Astrocyte of the spinal cord (primary cell): ENCODE data around the gene MRPL39.

ENCODE experiments used
- DNase-seq: peaks from one replicate; pipeline ENCODE4 v3.0.0; 2011; ENCODE audit warnings: low read depth, low spot score
- H3K4me3 ChIP-seq: 2 replicates; pipeline ENCODE4 v1.5.1; 2011; ENCODE audit warnings: low read depth, mild to moderate bottlenecking, low read length, moderate library complexity
- in situ Hi-C: cut with HindIII; loops from 2 replicates; pipeline ENCODE4 v1.10.0; 2017; ENCODE audit warnings: low sequenced_read_pairs
- TF ChIP-seq, protein P1 (sequence below): IDR thresholded peaks from 2 replicates; pipeline ENCODE4 v1.5.1; 2012; ENCODE audit warnings: low read depth, mild to moderate bottlenecking, low read length, inconsistent platforms

The MRPL39 gene

DNA sequence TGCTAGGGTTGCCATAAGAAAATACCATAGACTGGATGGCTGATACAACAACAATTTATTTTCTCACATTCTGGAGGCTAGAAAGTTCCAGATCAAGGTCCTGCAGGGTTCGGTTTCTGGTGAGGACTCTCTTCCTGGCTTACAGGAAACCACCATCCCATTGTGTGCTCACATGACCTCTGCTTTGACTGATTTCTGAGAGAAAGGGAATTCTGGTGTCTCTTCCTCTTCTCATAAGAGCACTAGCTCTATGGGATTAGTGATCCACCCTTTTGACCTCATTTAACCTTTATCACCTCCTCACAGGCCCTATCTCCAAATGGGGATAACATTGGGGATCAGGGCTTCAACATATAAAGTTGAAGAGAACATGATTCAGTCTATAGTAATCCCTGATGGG, 47.5 kb downstream of the MRPL39 start:
- TF ChIP-seq, protein P1, sequence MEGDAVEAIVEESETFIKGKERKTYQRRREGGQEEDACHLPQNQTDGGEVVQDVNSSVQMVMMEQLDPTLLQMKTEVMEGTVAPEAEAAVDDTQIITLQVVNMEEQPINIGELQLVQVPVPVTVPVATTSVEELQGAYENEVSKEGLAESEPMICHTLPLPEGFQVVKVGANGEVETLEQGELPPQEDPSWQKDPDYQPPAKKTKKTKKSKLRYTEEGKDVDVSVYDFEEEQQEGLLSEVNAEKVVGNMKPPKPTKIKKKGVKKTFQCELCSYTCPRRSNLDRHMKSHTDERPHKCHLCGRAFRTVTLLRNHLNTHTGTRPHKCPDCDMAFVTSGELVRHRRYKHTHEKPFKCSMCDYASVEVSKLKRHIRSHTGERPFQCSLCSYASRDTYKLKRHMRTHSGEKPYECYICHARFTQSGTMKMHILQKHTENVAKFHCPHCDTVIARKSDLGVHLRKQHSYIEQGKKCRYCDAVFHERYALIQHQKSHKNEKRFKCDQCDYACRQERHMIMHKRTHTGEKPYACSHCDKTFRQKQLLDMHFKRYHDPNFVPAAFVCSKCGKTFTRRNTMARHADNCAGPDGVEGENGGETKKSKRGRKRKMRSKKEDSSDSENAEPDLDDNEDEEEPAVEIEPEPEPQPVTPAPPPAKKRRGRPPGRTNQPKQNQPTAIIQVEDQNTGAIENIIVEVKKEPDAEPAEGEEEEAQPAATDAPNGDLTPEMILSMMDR, result no peak
- H3K4me3 ChIP-seq, result no peak overlapping the region
- in situ Hi-C loops, result no loop called here
- DNase-seq, result no peak

DNA sequence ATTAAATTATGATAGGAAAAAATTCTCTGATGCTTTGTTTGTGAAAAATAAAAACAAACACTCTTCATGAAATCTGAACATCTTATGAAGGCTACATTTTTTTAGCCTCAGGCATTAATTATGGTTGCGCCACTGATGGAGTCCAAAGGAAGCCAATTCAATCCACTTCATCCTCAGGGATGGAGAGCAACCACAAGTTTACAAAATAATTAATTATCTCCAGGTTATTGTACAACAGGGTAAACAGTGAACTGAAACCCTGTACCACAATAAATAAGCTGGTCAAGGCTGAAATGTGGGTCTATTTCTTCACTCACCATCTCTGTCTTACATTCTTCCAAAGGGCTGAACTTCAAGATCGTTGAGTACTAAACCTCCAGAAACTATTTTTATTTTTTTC, 49.2 kb downstream of the MRPL39 start:
- in situ Hi-C loops, result no loop called here
- TF ChIP-seq, protein P1, result no peak
- no peak for DNase-seq
- H3K4me3 ChIP-seq, result no peak overlapping the region

DNA sequence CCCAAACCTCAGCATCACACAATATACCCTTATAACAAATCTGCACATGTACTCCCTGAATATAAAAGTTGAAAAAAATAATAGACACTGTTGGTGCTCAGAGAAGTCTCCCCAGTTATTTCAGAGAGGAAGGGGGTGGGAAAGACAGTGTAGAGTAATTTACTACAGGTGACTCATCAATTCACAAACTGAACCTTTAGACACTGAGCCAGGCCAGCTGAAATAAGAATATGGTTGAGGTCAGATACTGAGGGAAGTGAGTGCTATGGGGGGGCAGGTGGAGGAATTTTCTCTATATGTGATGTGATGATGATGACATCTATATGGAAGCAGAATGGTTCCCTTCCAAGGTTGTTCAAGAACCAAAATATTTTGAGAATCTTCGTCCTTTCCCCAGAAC, 50.1 kb downstream of the MRPL39 start:
- TF ChIP-seq, protein P1, result no peak
- in situ Hi-C loops, result no loop called here
- DNase-seq, result peak; percentile 12
- no peak overlapping the region for H3K4me3 ChIP-seq

DNA sequence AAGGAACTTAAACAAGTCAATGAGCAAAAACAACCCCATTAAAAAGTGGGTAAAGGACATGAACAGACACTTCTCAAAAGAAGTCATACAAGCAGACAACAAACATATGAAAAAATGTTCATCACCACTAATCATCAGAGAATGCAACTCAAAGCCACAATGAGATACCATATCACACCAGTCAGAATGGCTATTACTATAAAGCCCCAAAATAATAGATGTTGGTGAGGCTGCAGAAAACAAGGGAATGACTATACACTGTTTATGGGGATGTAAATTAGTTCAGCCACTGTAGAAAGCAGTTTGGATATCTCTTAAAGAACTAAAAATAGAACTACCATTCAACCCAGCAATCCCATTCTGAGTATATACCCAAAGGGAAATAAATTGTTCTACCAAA, 51.2 kb downstream of the MRPL39 start:
- in situ Hi-C loops, result no loop called here
- DNase-seq, result no peak
- H3K4me3 ChIP-seq, result no peak overlapping the region
- TF ChIP-seq, protein P1, result no peak

DNA sequence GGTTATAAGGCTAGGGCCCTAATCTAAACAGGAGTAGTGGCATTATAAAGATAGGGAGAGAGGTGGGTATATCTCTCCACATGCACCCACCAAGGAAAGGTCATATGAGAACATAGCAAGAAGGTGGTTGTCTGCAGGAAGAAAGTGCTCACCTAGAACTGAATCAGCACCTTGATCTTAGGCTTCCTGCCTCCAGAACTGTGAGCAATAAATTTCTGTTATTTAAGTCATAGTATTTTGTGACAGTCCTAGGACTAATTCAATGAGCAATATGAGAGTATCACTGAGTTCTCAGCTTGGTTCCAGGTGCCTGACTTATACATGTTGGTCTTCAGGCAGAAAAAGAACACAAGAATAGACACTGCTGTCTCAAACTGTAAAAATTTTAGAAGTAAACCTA, 51.8 kb downstream of the MRPL39 start:
- no peak for DNase-seq
- TF ChIP-seq, protein P1, result no peak
- H3K4me3 ChIP-seq, result no peak overlapping the region
- in situ Hi-C loops, result no loop called here

DNA sequence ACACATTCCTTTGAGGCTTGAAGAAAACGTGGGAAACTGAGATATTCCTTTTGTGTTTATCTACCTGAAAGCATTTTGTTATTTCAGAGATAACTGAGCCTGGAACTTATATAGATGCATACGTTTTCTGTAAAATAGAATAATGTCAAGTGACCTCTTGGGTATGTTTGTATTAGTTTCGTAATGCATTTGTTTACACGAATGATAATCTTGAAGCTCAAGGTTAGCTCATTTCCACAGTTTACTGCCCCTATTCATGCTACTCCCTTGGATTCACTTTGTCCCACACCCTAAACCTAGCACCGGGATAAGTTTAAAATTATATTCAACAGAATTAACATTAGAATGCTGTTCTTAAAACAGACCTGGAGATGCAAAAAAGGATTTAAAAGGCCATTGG, 54.4 kb downstream of the MRPL39 start:
- in situ Hi-C loops, result no loop called here
- no peak overlapping the region for H3K4me3 ChIP-seq
- DNase-seq, result no peak
- TF ChIP-seq, protein P1, result no peak

DNA sequence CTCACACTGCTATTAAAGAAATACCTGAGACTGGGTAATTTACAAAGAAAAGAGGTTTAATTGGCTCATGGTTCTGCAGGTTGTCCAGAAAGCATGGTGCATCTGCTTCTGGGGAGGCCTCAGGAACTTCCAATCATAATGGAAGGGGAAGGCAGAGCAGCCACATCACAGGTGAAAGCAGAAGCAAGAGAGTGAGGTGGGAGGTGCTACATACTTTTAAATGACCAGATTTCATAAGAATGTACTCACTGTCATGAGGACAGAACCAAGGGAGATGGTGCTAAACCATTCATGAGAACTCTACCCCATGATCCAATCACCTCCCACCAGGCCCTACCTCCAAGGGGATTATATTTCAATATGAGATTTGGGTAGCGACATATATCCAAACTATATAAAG, 55.7 kb downstream of the MRPL39 start:
- H3K4me3 ChIP-seq, result no peak overlapping the region
- TF ChIP-seq, protein P1, result no peak
- in situ Hi-C loops, result no loop called here
- no peak for DNase-seq
